Measurements from ENCODE around the gene SSPN. TPM values are rescaled to one million over a fixed set of nuclear protein-coding genes. Genes with fewer than 3 reads are reported as not detected.

The SSPN gene
- total and polyA plus RNA-seq, 9 of the 15 experiments (the other 6 are each of a cell fraction or from before 2014, with no cell fraction given): 0.40 TPM; not detected in 8

GRCh38 chr12:26195641-26196420 lies 458 bp downstream of the SSPN start:
- H3K9me3 ChIP-seq (replicated peaks; ENCODE audit: control insufficient read depth, insufficient read depth, low read depth, low read length): no peaks in the 10 kb centered on the region
- FAIRE-seq (no peak), DNase-seq (ENCODE audit: extremely low read depth in 1 of 4, low spot score in 3 of 4) (no peak), ATAC-seq (no peak)
- H2AFZ ChIP-seq (ENCODE audit: low read depth, low read length): no peak overlapping the region
- 7% methylated on average over 41 of the region's 45 CpGs for WGBS (ENCODE audit: insufficient coverage, low coverage, missing lambda C conversion rate)
- peaks cover 0 to 10% of the 10 kb centered on the region in 2 experiments; a peak in 2 of 5 replicates for H3K4me1 ChIP-seq (replicated peaks in 1 of 2; ENCODE audit: control insufficient read depth in 2 of 2, insufficient read depth in 2 of 2, low read length in 2 of 2)
- no peak overlapping the region for H3K9ac ChIP-seq (ENCODE audit: insufficient read depth in 1 of 2, low read depth in 2 of 2, low read length in 2 of 2)
- no peaks in the 10 kb centered on the region for H4K20me1 ChIP-seq (replicated peaks; ENCODE audit: control insufficient read depth, insufficient read depth, low read length)
- no peak overlapping the region for H3K4me3 ChIP-seq
- TF ChIP-seq PHF21A (IDR thresholded peaks at IDR 0.05; ENCODE audit: borderline replicate concordance, low read depth) (no peak), MAZ (CRISPR knock-in tag; conservative IDR thresholded peaks at IDR 0.05 in 1 of 2, IDR thresholded peaks at IDR 0.05 in 1 of 2) (0 out of 4 replicates have a peak, but pooled peaks of 1 of the 2 experiments have one; percentile 30), ERF (CRISPR knock-in tag; IDR thresholded peaks at IDR 0.05) (0 out of 2 replicates have a peak, but pooled peaks have one; percentile 32)
- ChIA-PET CTCF (ENCODE audit: low intra/inter-chr PET ratio) (no interaction called here), POLR2A (no interaction called here)
- no peaks in the 10 kb centered on the region for H3K9me1 ChIP-seq (ENCODE audit: control insufficient read depth, insufficient read depth, low read length)
- no peak overlapping the region for H3K27ac ChIP-seq (ENCODE audit: extremely low read depth, low read depth, low read length)
- H3K4me2 ChIP-seq (ENCODE audit: insufficient read depth, low read length): no peak overlapping the region
- H3K79me2 ChIP-seq (ENCODE audit: control insufficient read depth, insufficient read depth, low read length): no peaks in the 10 kb centered on the region
- intact Hi-C loops (cut with micrococcal nuclease): no loop called here
- H3K36me3 ChIP-seq (ENCODE audit: control insufficient read depth, insufficient read depth, low read length): no peaks in the 10 kb centered on the region
- BruUV-seq (replicated peaks): no TSS peak
- in situ Hi-C loops (cut with MboI): no loop called here
- peaks cover 8 to 27% of the 10 kb centered on the region in 2 experiments; a peak in 4 of 5 replicates for H3K27me3 ChIP-seq (ENCODE audit: control insufficient read depth in 2 of 2, insufficient read depth in 2 of 2, low read length in 2 of 2)

GRCh38 chr12:26196421-26196716 lies 996 bp downstream of the SSPN start:
- BruUV-seq (replicated peaks): no TSS peak
- Histone ChIP-seq H3K4me2 (ENCODE audit: insufficient read depth, low read length) (no peak overlapping the region), H3K9me1 (ENCODE audit: control insufficient read depth, insufficient read depth, low read length) (no peaks in the 10 kb centered on the region), H3K4me3 (no peak overlapping the region), H4K20me1 (replicated peaks; ENCODE audit: control insufficient read depth, insufficient read depth, low read length) (no peaks in the 10 kb centered on the region), H3K79me2 (ENCODE audit: control insufficient read depth, insufficient read depth, low read length) (no peaks in the 10 kb centered on the region), H3K27ac (ENCODE audit: extremely low read depth, low read depth, low read length) (no peak overlapping the region), H3K4me1 (replicated peaks in 1 of 2; ENCODE audit: control insufficient read depth in 2 of 2, insufficient read depth in 2 of 2, low read length in 2 of 2) (peaks cover 0 to 10% of the 10 kb centered on the region in 2 experiments; a peak in 2 of 5 replicates), H3K36me3 (ENCODE audit: control insufficient read depth, insufficient read depth, low read length) (no peaks in the 10 kb centered on the region), H2AFZ (ENCODE audit: low read depth, low read length) (no peak overlapping the region), H3K9ac (ENCODE audit: insufficient read depth in 1 of 2, low read depth in 2 of 2, low read length in 2 of 2) (no peak overlapping the region), H3K9me3 (replicated peaks; ENCODE audit: control insufficient read depth, insufficient read depth, low read depth, low read length) (no peaks in the 10 kb centered on the region), H3K27me3 (ENCODE audit: control insufficient read depth in 2 of 2, insufficient read depth in 2 of 2, low read length in 2 of 2) (peaks cover 8 to 27% of the 10 kb centered on the region in 2 experiments; a peak in 4 of 5 replicates)
- ChIA-PET POLR2A (no interaction called here), CTCF (ENCODE audit: low intra/inter-chr PET ratio) (no interaction called here)
- no peak for DNase-seq (ENCODE audit: extremely low read depth in 1 of 4, low spot score in 3 of 4)
- no peak for FAIRE-seq
- ATAC-seq: no peak
- intact Hi-C loops (cut with micrococcal nuclease): no loop called here
- 10% methylated on average over 5 of the region's 5 CpGs for WGBS (ENCODE audit: insufficient coverage, low coverage, missing lambda C conversion rate)
- in situ Hi-C loops (cut with MboI): no loop called here
- TF ChIP-seq BCOR (IDR thresholded peaks at IDR 0.05): no peak
- no peak for TF ChIP-seq GABPB2 (CRISPR knock-in tag; conservative IDR thresholded peaks at IDR 0.05)
- TF ChIP-seq SREBF2 (CRISPR knock-in tag; IDR thresholded peaks at IDR 0.05): no peak
- no peak for TF ChIP-seq XRCC3 (IDR thresholded peaks at IDR 0.05)
- TF ChIP-seq SAFB (IDR thresholded peaks at IDR 0.05; ENCODE audit: borderline replicate concordance, low read depth, low read length): no peak
- no peak for TF ChIP-seq ZNF146 (CRISPR knock-in tag; IDR thresholded peaks at IDR 0.05; ENCODE audit: unreplicated experiment)
- TF ChIP-seq EZH2 (IDR thresholded peaks at IDR 0.05; ENCODE audit: borderline replicate concordance, low read depth, low read length): no peak
- no peak for TF ChIP-seq GTF3C2 (IDR thresholded peaks at IDR 0.05; ENCODE audit: borderline replicate concordance, extremely low read depth, insufficient read length)

All from K562 (cell line).